H9 (cell line): ENCODE measurements around the gene FAM204A. TPM values are rescaled to one million over a fixed set of nuclear protein-coding genes. Genes with fewer than 3 reads are reported as not detected.

Experiments used
- DNase-seq: peaks from one replicate; pipeline ENCODE4 v3.0.0-alpha.2; 2017
- H2AFZ ChIP-seq: one replicate; pipeline ENCODE4 v1.6.1; 2013; ENCODE audit warnings: mild to moderate bottlenecking, low read length, control low read depth, moderate library complexity
- H2AK5ac ChIP-seq: 2 replicates; pipeline ENCODE4 v1.6.1; 2013; ENCODE audit warnings: low read length, control low read depth, mixed read lengths; ENCODE audit not compliant: insufficient read length
- H2BK120ac ChIP-seq: one replicate; pipeline ENCODE4 v1.6.1; 2013; ENCODE audit warnings: low read depth, mild to moderate bottlenecking, low read length, control low read depth, inconsistent platforms; ENCODE audit not compliant: poor library complexity, severe bottlenecking
- H2BK12ac ChIP-seq: 2 replicates; pipeline ENCODE4 v1.6.1; 2013; ENCODE audit warnings: low read length, control low read depth, mixed read lengths, low read depth; ENCODE audit not compliant: insufficient read length
- H2BK15ac ChIP-seq: 2 replicates; pipeline ENCODE4 v1.6.1; 2013; ENCODE audit warnings: low read depth, low read length, control low read depth
- H2BK20ac ChIP-seq: one replicate; pipeline ENCODE4 v1.6.1; 2013; ENCODE audit warnings: low read depth, mild to moderate bottlenecking, low read length, control low read depth, inconsistent platforms; ENCODE audit not compliant: poor library complexity, severe bottlenecking
- H2BK5ac ChIP-seq: 2 replicates; pipeline ENCODE4 v1.6.1; 2013; ENCODE audit warnings: low read length, control low read depth, mixed read lengths; ENCODE audit not compliant: insufficient read length
- H3K14ac ChIP-seq: 2 replicates; pipeline ENCODE4 v1.6.1; 2013; ENCODE audit warnings: low read length, control low read depth; ENCODE audit not compliant: insufficient read depth
- H3K18ac ChIP-seq: 2 replicates; pipeline ENCODE4 v1.6.1; 2013; ENCODE audit warnings: low read depth, mild to moderate bottlenecking, mixed read lengths, low read length, control low read depth; ENCODE audit not compliant: insufficient read length
- H3K23ac ChIP-seq: 2 replicates; pipeline ENCODE4 v1.6.1; 2013; ENCODE audit warnings: low read length, control low read depth, mixed read lengths, low read depth; ENCODE audit not compliant: insufficient read length
- H3K23me2 ChIP-seq: 2 replicates; pipeline ENCODE4 v1.6.1; 2013; ENCODE audit warnings: low read depth, mild to moderate bottlenecking, mixed read lengths, low read length, control low read depth; ENCODE audit not compliant: insufficient read length, poor library complexity, severe bottlenecking
- H3K27ac ChIP-seq: 2 replicates; pipeline ENCODE4 v1.5.1; 2013; ENCODE audit warnings: low read length, control low read depth, mixed read lengths, low read depth; ENCODE audit not compliant: insufficient read length
- H3K27me3 ChIP-seq: 2 replicates; pipeline ENCODE4 v1.6.1; 2013; ENCODE audit warnings: low read length, control low read depth, inconsistent platforms; ENCODE audit not compliant: insufficient read depth
- H3K4ac ChIP-seq: 2 replicates; pipeline ENCODE4 v1.6.1; 2013; ENCODE audit warnings: low read depth, mild to moderate bottlenecking, control low read depth, inconsistent platforms, low read length, moderate library complexity
- H3K4me1 ChIP-seq: 2 replicates; pipeline ENCODE4 v1.6.1; 2013; ENCODE audit warnings: low read length, control low read depth, inconsistent platforms; ENCODE audit not compliant: insufficient read depth
- H3K4me2 ChIP-seq: 2 replicates; pipeline ENCODE4 v1.6.1; 2013; ENCODE audit warnings: low read length, control low read depth, mixed read lengths; ENCODE audit not compliant: insufficient read length, insufficient read depth
- H3K56ac ChIP-seq: 2 replicates; pipeline ENCODE4 v1.6.1; 2013; ENCODE audit warnings: low read depth, mild to moderate bottlenecking, mixed read lengths, low read length, control low read depth; ENCODE audit not compliant: insufficient read length
- H3K79me1 ChIP-seq: 2 replicates; pipeline ENCODE4 v1.6.1; 2013; ENCODE audit warnings: low read depth, mild to moderate bottlenecking, moderate library complexity, low read length, control low read depth, inconsistent platforms; ENCODE audit not compliant: insufficient read depth, poor library complexity, severe bottlenecking
- H3K79me2 ChIP-seq: 2 replicates; pipeline ENCODE4 v1.6.1; 2013; ENCODE audit warnings: low read length, control low read depth, inconsistent platforms; ENCODE audit not compliant: insufficient read depth
- H3K9ac ChIP-seq: 2 replicates; pipeline ENCODE4 v1.6.1; 2013; ENCODE audit warnings: low read length, control low read depth, mixed read lengths; ENCODE audit not compliant: insufficient read length; ENCODE audit errors: extremely low read depth
- H3K9me3 ChIP-seq: one replicate; pipeline ENCODE4 v1.6.1; 2013; ENCODE audit warnings: low read depth, low read length, inconsistent platforms; ENCODE audit not compliant: control insufficient read depth
- H3T11ph ChIP-seq: one replicate; pipeline ENCODE4 v1.6.1; 2013; ENCODE audit warnings: mild to moderate bottlenecking, low read length, control low read depth, inconsistent platforms
- H4K20me1 ChIP-seq: one replicate; pipeline ENCODE4 v1.6.1; 2013; ENCODE audit not compliant: control insufficient read depth, insufficient read length, insufficient read depth
- H4K5ac ChIP-seq: 2 replicates; pipeline ENCODE4 v1.6.1; 2013; ENCODE audit warnings: low read depth, mild to moderate bottlenecking, mixed read lengths, low read length, control low read depth; ENCODE audit not compliant: insufficient read length
- H4K8ac ChIP-seq: replicated peaks from 2 replicates; pipeline ENCODE4 v1.6.1; 2013; ENCODE audit warnings: low read length, control low read depth, mixed read lengths, low read depth; ENCODE audit not compliant: insufficient read length
- H4K91ac ChIP-seq: 2 replicates; pipeline ENCODE4 v1.6.1; 2013; ENCODE audit warnings: low read depth, mild to moderate bottlenecking, moderate library complexity, mixed read lengths, low read length, control low read depth; ENCODE audit not compliant: insufficient read length
- H3K27ac Mint-ChIP-seq, 3 experiments: 2 replicates in 2 of 3; 3 replicates in 1 of 3; pipeline ENCODE4 v1.8.0; 2020 to 2021; ENCODE audit warnings: mixed read lengths in 3 of 3, mild to moderate bottlenecking in 1 of 3, moderate library complexity in 1 of 3
- H3K27me3 Mint-ChIP-seq: 2 replicates; pipeline ENCODE4 v1.8.0; 2021; ENCODE audit warnings: low read depth, mild to moderate bottlenecking, moderate library complexity, mixed read lengths
- H3K36me3 Mint-ChIP-seq, 3 experiments: 2 replicates in 2 of 3; 3 replicates in 1 of 3; pipeline ENCODE4 v1.8.0; 2020 to 2021; ENCODE audit warnings: low read depth in 3 of 3, mixed read lengths in 3 of 3; ENCODE audit not compliant: insufficient read depth in 1 of 3
- H3K4me1 Mint-ChIP-seq, 2 experiments: 2 replicates each; pipeline ENCODE4 v1.8.0; 2020; ENCODE audit warnings: mixed read lengths in 2 of 2
- H3K4me3 Mint-ChIP-seq, 2 experiments: 2 replicates in 1 of 2; 3 replicates in 1 of 2; pipeline ENCODE4 v1.8.0; 2020 to 2021; ENCODE audit warnings: mild to moderate bottlenecking in 2 of 2, mixed read lengths in 2 of 2, moderate library complexity in 1 of 2
- H3K9me3 Mint-ChIP-seq, 2 experiments: 2 replicates in 1 of 2; 3 replicates in 1 of 2; pipeline ENCODE4 v1.8.0; 2020; ENCODE audit warnings: mild to moderate bottlenecking in 2 of 2, mixed read lengths in 2 of 2, moderate library complexity in 1 of 2
- WGBS: extraction: QIAGEN DNeasy Blood & Tissue Kit; methylation state at CpG from one replicate; pipeline ENCODE4 v1.1.7; 2013; ENCODE audit warnings: missing lambda C conversion rate, low lambda C conversion rate, mixed read lengths; ENCODE audit not compliant: insufficient read length; ENCODE audit errors: extremely low coverage; 5-methylcytosine and 5-hydroxymethylcytosine counted together
- total RNA-seq: library from RNA; stranded (reverse); gene quantifications from 2 replicates; pipeline ENCODE4 v1.2.1, GENCODE V29; 2021
- TF ChIP-seq, protein P1 (sequence below): fragments of 200-600 bp; sonication (generic); conservative IDR thresholded peaks from 3 replicates; pipeline ENCODE4 v1.8.0; 2021; ENCODE audit warnings: antibody characterized with exemption, mild to moderate bottlenecking

The FAM204A gene
- total RNA-seq, 1 experiment from 2014 or later = 42.5 TPM

- H3K79me1 ChIP-seq = no peaks in the 10 kb centered on the region
- Mint-ChIP-seq H3K4me1 (peaks cover 7% of the 10 kb centered on the region in 2 experiments; a peak in 3 of 4 replicates), H3K27ac (no peak overlapping the region), H3K4me3 (no peak overlapping the region), H3K27me3 (peaks cover 2% of the 10 kb centered on the region), H3K36me3 (no peaks in the 10 kb centered on the region), H3K9me3 (no peaks in the 10 kb centered on the region)
- no CpG with 5 or more reads among the region's 1 CpG for WGBS
- no peak overlapping the region for H3K27ac ChIP-seq
- H2AK5ac ChIP-seq = no peak overlapping the region
- no peak overlapping the region for H2BK120ac ChIP-seq
- H4K8ac ChIP-seq = no peak overlapping the region
- no peak overlapping the region for H3K23ac ChIP-seq
- no peak overlapping the region for H3K18ac ChIP-seq
- no peak overlapping the region for H2BK15ac ChIP-seq
- no peak overlapping the region for H4K5ac ChIP-seq
- H4K91ac ChIP-seq = no peak overlapping the region
- H3T11ph ChIP-seq = no peak overlapping the region
- no peaks in the 10 kb centered on the region for H3K23me2 ChIP-seq
- no peak overlapping the region for H3K4ac ChIP-seq
- H3K4me1 ChIP-seq = no peaks in the 10 kb centered on the region
- no peak overlapping the region for H2BK5ac ChIP-seq
- H3K4me2 ChIP-seq = no peak overlapping the region
- H3K27me3 ChIP-seq = no peaks in the 10 kb centered on the region
- no peak overlapping the region for H3K14ac ChIP-seq
- no peaks in the 10 kb centered on the region for H3K79me2 ChIP-seq
- H4K20me1 ChIP-seq = no peaks in the 10 kb centered on the region
- H3K9ac ChIP-seq = no peak overlapping the region
- DNase-seq = no peak
- no peak overlapping the region for H2BK20ac ChIP-seq
- H2AFZ ChIP-seq = no peak overlapping the region
- H2BK12ac ChIP-seq = no peak overlapping the region
- TF ChIP-seq, protein P1, sequence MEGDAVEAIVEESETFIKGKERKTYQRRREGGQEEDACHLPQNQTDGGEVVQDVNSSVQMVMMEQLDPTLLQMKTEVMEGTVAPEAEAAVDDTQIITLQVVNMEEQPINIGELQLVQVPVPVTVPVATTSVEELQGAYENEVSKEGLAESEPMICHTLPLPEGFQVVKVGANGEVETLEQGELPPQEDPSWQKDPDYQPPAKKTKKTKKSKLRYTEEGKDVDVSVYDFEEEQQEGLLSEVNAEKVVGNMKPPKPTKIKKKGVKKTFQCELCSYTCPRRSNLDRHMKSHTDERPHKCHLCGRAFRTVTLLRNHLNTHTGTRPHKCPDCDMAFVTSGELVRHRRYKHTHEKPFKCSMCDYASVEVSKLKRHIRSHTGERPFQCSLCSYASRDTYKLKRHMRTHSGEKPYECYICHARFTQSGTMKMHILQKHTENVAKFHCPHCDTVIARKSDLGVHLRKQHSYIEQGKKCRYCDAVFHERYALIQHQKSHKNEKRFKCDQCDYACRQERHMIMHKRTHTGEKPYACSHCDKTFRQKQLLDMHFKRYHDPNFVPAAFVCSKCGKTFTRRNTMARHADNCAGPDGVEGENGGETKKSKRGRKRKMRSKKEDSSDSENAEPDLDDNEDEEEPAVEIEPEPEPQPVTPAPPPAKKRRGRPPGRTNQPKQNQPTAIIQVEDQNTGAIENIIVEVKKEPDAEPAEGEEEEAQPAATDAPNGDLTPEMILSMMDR = no peak
- no peak overlapping the region for H3K56ac ChIP-seq
- H3K9me3 ChIP-seq = no peaks in the 10 kb centered on the region
Measured at GRCh38 chr10:118383699-118384098, 41.6 kb upstream of the FAM204A start.
